ENCODE data around the gene TSPAN3. TPM values are rescaled to one million over a fixed set of nuclear protein-coding genes. Genes with fewer than 3 reads are reported as not detected.

Gene TSPAN3
- total RNA-seq, 2 experiments from 2014 or later = 25.6 to 27.0 TPM

DNA sequence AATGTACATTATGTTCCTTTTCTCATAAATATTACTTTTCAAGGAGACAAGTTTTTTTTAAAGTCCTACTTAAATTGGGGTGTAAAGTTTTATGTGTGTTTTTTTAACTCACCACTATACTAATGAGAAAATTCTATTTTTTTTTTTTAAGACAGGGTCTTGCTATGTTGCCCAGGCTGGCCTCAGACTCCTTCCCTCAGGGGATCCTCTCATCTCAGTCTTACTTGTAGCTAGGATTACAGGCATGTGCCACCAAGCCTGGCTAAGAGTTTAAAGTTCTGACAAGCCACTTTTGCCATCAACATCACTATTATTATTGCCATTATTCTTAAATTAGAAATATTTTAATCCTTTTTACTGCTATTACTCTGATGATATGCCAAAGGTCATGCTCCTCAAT is 7.7 kb downstream of the TSPAN3 start:
- H3K4me1 Mint-ChIP-seq (ENCODE audit: low read depth) = peaks cover 52% of the 10 kb centered on the region
- CTCF ChIA-PET = interaction anchor here (0.8 to 1.0 kb wide), 2 partner anchors 28 to 480 kb away, joined by 3 to 5 read pairs; no protein-coding TSS in a partner anchor
- H3K36me3 Mint-ChIP-seq (ENCODE audit: low read depth) = no peaks in the 10 kb centered on the region

DNA sequence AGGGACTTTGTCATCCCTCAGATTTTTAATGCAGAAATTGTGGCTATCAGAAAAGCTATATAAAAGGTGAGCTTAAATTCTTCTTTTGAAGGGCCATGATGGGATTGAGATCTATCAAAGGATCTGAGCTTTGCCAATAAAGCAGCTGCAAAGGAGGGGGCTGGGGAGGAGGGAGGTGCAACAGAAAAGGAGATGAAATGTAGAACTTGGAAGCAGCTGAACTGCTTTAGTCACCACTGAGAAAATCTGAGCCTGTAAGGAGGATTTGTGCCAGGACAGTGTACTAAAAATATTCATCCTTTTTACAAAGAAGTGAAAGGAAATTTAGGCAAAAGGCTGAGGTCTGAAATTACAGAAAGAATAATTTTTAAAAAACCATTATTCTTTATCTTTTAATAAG is 10.4 kb downstream of the TSPAN3 start:
- H3K27ac Mint-ChIP-seq = no peak overlapping the region
- TF ChIP-seq, protein P1, sequence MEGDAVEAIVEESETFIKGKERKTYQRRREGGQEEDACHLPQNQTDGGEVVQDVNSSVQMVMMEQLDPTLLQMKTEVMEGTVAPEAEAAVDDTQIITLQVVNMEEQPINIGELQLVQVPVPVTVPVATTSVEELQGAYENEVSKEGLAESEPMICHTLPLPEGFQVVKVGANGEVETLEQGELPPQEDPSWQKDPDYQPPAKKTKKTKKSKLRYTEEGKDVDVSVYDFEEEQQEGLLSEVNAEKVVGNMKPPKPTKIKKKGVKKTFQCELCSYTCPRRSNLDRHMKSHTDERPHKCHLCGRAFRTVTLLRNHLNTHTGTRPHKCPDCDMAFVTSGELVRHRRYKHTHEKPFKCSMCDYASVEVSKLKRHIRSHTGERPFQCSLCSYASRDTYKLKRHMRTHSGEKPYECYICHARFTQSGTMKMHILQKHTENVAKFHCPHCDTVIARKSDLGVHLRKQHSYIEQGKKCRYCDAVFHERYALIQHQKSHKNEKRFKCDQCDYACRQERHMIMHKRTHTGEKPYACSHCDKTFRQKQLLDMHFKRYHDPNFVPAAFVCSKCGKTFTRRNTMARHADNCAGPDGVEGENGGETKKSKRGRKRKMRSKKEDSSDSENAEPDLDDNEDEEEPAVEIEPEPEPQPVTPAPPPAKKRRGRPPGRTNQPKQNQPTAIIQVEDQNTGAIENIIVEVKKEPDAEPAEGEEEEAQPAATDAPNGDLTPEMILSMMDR (IDR thresholded peaks at IDR 0.05) = no peak
- peaks cover 54% of the 10 kb centered on the region for H3K4me1 Mint-ChIP-seq (ENCODE audit: low read depth)
- intact Hi-C loops (cut with micrococcal nuclease) = no loop called here
- no peak for ATAC-seq
- DNase-seq = no peak
- no peaks in the 10 kb centered on the region for H3K36me3 Mint-ChIP-seq (ENCODE audit: low read depth)
- POLR2A ChIA-PET = interaction anchor here (1.1 to 6.3 kb wide), 4 partner anchors 10 to 34 kb away, joined by 4 to 44 read pairs (median 6); partner anchors contain the start of gene TSPAN3
- CTCF ChIA-PET = interaction anchor here (0.9 to 3.4 kb wide), 7 partner anchors 10 to 483 kb away, joined by 3 to 18 read pairs (median 4); no protein-coding TSS in a partner anchor
- no peaks in the 10 kb centered on the region for H3K9me3 Mint-ChIP-seq
- H3K4me3 Mint-ChIP-seq = no peak overlapping the region
- H3K27me3 Mint-ChIP-seq = no peaks in the 10 kb centered on the region

More for the DNA sequence above, 7.7 kb downstream of the TSPAN3 start:
- no peak overlapping the region for H3K27ac Mint-ChIP-seq
- no peak for DNase-seq
- H3K27me3 Mint-ChIP-seq = no peaks in the 10 kb centered on the region
- ATAC-seq = no peak
- H3K4me3 Mint-ChIP-seq = no peak overlapping the region
- no peaks in the 10 kb centered on the region for H3K9me3 Mint-ChIP-seq
- TF ChIP-seq, protein P1 (IDR thresholded peaks at IDR 0.05) = no peak
- POLR2A ChIA-PET = no interaction called here
- intact Hi-C loops (cut with micrococcal nuclease) = no loop called here

DNA sequence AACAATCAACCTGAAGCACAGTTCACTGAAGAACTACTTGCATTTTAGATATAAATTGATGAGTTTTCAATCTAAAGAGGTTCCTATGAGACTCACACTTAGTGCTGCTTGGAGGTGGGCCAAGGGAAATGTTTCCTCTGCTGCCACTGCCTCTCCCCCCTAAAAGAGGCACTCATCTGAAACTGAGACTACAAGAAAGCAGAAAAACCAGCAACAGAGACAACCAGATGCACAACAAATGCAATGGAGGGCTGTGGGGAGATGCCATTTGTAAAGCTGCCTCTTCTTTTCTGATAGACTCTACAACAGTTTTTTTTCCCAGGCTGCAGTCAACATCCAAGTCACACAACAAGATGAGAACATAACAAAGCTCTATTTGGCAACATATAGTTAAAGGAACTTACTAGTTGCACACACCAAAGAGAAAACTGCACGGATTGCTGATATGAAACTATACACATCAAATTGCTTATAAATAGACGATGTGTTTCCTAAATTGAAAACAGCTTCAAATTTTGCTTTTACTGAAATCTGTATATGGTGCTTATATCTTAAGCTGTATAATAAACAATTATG is 11.0 kb downstream of the TSPAN3 start:
- DNase-seq (peak; percentile 53), ATAC-seq (peak; percentile 80)
- Mint-ChIP-seq H3K9me3 (no peaks in the 10 kb centered on the region), H3K4me1 (ENCODE audit: low read depth) (peaks cover 52% of the 10 kb centered on the region), H3K27me3 (no peaks in the 10 kb centered on the region), H3K36me3 (ENCODE audit: low read depth) (no peaks in the 10 kb centered on the region), H3K4me3 (peak overlapping the region; percentile 8), H3K27ac (peak overlapping the region; percentile 10)
- TF ChIP-seq, protein P1 (IDR thresholded peaks at IDR 0.05) = no peak
- ChIA-PET CTCF (interaction anchor here (1.2 to 3.4 kb wide), 9 partner anchors 10 to 483 kb away, joined by 3 to 18 read pairs (median 4); no protein-coding TSS in a partner anchor), POLR2A (interaction anchor here (1.0 to 6.3 kb wide), 5 partner anchors 11 to 71 kb away, joined by 3 to 44 read pairs (median 4); partner anchors contain the start of gene TSPAN3)
- intact Hi-C loops (cut with micrococcal nuclease) = no loop called here

DNA sequence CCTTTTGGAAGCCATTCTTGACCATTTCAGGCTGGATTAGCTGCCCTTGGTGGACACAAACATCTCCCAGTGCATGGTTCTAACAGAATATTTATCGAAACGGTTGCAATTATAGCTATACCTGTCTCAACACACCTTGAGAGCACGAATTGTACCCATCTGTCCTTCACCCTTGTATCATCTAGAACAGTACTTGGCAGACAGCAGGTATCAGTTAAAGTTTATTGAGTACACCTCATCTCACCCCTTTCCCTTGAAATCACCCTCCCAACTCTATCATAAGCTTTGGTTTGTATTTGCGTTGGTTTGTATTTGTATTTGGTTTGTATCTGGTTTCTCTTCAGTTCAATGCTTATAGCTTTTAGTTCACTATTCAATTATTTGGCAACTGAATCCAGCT is 12.4 kb downstream of the TSPAN3 start:
- H3K36me3 Mint-ChIP-seq (ENCODE audit: low read depth) = peaks cover 5% of the 10 kb centered on the region
- H3K27me3 Mint-ChIP-seq = no peaks in the 10 kb centered on the region
- TF ChIP-seq, protein P1 (IDR thresholded peaks at IDR 0.05) = no peak
- peaks cover 52% of the 10 kb centered on the region for H3K4me1 Mint-ChIP-seq (ENCODE audit: low read depth)
- intact Hi-C loops (cut with micrococcal nuclease) = no loop called here
- ATAC-seq = no peak
- no peaks in the 10 kb centered on the region for H3K9me3 Mint-ChIP-seq
- POLR2A ChIA-PET = interaction anchor here (6.3 kb wide), 1 partner anchor 14 kb away, joined by 44 read pairs; no protein-coding TSS in a partner anchor
- DNase-seq = no peak
- CTCF ChIA-PET = interaction anchor here (1.2 to 3.4 kb wide), 8 partner anchors 8 to 439 kb away, joined by 3 to 15 read pairs (median 4); no protein-coding TSS in a partner anchor
- H3K4me3 Mint-ChIP-seq = no peak overlapping the region
- no peak overlapping the region for H3K27ac Mint-ChIP-seq

DNA sequence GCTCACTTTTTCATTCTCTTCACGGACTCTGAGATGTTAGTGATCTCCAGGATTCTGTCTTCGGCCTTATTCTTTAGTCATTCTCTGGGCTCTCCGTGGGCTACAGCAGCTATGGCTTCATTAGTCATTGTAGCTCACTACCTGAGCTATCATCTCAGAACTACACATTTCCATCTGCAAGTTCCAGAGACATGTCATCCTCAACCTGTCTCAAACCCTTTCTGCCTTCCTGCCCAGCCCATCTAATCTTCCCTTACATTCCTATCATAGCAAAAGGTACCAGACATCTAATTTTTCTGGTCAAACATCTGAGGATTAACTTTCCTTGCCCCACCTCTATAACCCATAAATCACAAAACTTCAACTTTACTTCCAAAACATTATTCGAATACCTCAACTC is 13.2 kb downstream of the TSPAN3 start:
- intact Hi-C loops (cut with micrococcal nuclease) = no loop called here
- POLR2A ChIA-PET = interaction anchor here (0.9 to 6.3 kb wide), 2 partner anchors 13 to 63 kb away, joined by 3 to 44 read pairs; partner anchors contain the start of gene PSTPIP1
- CTCF ChIA-PET = interaction anchor here (0.7 to 2.5 kb wide), 8 partner anchors 10 to 486 kb away, joined by 3 to 8 read pairs (median 4); no protein-coding TSS in a partner anchor
- peaks cover 5% of the 10 kb centered on the region for H3K36me3 Mint-ChIP-seq (ENCODE audit: low read depth)
- peaks cover 48% of the 10 kb centered on the region for H3K4me1 Mint-ChIP-seq (ENCODE audit: low read depth)
- TF ChIP-seq, protein P1 (IDR thresholded peaks at IDR 0.05) = no peak
- no peak for ATAC-seq
- H3K27ac Mint-ChIP-seq = no peak overlapping the region
- no peak for DNase-seq
- H3K9me3 Mint-ChIP-seq = no peaks in the 10 kb centered on the region
- H3K4me3 Mint-ChIP-seq = no peak overlapping the region
- H3K27me3 Mint-ChIP-seq = no peaks in the 10 kb centered on the region
